ENCODE data around the gene DNAJB13. TPM values are rescaled to one million over a fixed set of nuclear protein-coding genes. Genes with fewer than 3 reads are reported as not detected.

DNAJB13 gene, protein sequence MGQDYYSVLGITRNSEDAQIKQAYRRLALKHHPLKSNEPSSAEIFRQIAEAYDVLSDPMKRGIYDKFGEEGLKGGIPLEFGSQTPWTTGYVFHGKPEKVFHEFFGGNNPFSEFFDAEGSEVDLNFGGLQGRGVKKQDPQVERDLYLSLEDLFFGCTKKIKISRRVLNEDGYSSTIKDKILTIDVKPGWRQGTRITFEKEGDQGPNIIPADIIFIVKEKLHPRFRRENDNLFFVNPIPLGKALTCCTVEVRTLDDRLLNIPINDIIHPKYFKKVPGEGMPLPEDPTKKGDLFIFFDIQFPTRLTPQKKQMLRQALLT
- total RNA-seq (1 to 10 TPM in 1 of 2 donors, under 1 TPM in 1; 0.40 to 7.2 TPM), polyA plus RNA-seq (ENCODE audit: insufficient read length in 2 of 2) (1 to 10 TPM; 4.2 to 5.1 TPM)
- long read RNA-seq, donor 1 = 0 reads
- long read RNA-seq, donor 2 = 0 reads
- long read RNA-seq, donor 3 = 0 reads
- long read RNA-seq, donor 4, partial matches to known transcripts = 0 of 2 reads
- long read RNA-seq, donor 4, other reads (novel, unspliced or antisense) = 0 of 2 reads

DNA sequence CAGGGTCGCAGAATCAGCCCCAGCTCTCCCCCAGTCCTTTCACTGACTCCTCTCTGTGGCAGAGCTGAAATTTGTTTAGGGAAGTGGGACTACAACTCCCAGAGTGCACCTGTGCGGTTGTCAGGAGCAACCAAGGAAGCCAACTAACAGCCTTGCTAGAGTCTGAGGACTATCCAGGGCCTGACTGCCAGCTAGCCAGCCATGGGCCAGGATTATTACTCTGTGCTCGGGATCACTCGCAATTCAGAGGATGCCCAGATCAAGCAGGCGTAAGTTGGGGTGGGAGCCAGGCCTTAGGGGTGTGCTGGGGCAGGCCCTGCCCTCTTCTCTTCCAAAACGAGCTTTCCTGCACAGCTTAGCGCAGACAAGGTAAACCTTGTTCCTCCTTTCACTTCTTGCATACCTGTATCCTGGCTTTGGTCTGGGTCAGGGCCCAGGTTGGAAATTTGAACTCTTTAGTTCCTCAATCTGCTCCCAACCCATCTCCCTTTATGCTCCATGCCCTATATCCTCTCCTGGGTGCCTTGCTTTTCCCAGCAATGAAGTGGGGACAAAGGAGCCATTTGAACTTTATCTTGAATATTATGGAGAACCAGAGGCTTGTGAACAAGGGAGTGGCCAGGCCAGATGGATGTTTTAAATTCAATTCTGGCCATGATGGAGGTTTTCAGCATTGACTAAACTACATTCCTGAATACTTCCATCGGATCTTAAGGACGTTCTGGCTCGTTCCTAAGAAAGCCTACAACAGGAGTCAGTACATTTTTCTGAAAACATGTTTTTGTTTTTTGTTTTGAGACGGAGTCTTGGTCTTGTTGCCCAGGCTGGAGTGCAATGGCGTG, at the start of gene DNAJB13:
DNAJB13 (plus strand) TSS at position 158 of the 842 bp plus-strand sequence; CDS start at position 202, 44 bp downstream.
- H3K27me3 ChIP-seq (ENCODE audit: control insufficient read depth, insufficient read depth, low read length) = no peaks in the 10 kb centered on the region
- peak in 5 of 6 donors; percentile 29 to 83 (median 44) for DNase-seq (ENCODE audit: low read depth in 4 of 6, low spot score in 6 of 6)
- H3K36me3 ChIP-seq (ENCODE audit: control insufficient read depth, insufficient read depth, low read length) = no peaks in the 10 kb centered on the region
- 57% methylated on average over 6 of the region's 12 CpGs for WGBS (ENCODE audit: insufficient coverage)
- H3K9me3 ChIP-seq (ENCODE audit: control insufficient read depth, insufficient read depth, low read length) = no peaks in the 10 kb centered on the region
- H3K27ac ChIP-seq (ENCODE audit: low read depth, low read length) = no peak within 1 kb of the TSS
- H3K4me3 ChIP-seq (ENCODE audit: low read depth, low read length) = no peak within 1 kb of the TSS
- no peaks in the 10 kb centered on the region for H3K4me1 ChIP-seq (ENCODE audit: control insufficient read depth, insufficient read depth, low read length)

DNA sequence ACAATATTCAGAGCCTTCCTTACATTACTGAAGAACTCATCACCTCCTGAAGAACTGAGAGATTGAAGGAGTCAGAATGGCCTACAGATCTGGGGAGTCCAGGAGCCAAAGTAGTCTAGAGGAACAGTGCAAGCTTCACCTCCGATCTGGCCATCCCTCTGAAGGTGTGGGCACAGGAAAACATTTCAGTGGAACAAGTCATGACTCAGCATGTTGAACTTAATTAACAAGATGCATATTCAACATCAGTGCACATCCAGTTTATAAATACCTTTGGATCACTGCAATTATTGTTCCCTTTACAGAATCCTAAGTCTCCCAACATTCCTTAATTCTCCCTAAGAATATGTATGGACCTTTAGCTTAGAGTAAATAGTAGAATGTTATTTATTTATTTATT, 48.5 kb upstream of the DNAJB13 start:
- no peak overlapping the region for H3K27ac ChIP-seq (ENCODE audit: low read depth, low read length)

DNA sequence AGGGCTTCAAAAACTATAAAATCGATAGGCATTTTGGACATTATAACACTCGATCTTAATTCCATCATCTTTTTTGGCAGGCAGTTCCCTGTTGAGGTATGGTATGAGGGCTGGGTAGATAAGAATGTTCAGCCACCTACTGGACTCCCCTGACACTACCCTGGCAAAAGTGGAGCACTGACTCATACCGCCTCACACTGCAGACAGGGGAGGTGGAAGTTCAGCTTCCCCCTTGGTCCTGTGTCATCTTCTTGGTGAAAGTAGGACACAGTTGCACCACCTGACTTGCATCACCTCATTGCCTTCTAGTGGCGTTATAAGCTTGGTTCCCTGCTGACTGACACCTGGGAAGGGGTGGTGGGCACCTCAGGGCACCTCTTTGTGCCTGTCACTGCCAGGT, 43.6 kb upstream of the DNAJB13 start:
- Histone ChIP-seq H3K27ac (ENCODE audit: low read depth, low read length) (no peak overlapping the region), H3K4me1 (ENCODE audit: control insufficient read depth, insufficient read depth, low read length) (no peaks in the 10 kb centered on the region), H3K27me3 (ENCODE audit: control insufficient read depth, insufficient read depth, low read length) (no peaks in the 10 kb centered on the region), H3K36me3 (ENCODE audit: control insufficient read depth, insufficient read depth, low read length) (peaks cover 37% of the 10 kb centered on the region), H3K9me3 (ENCODE audit: control insufficient read depth, insufficient read depth, low read length) (no peaks in the 10 kb centered on the region), H3K4me3 (ENCODE audit: low read depth, low read length) (no peak overlapping the region)
- no peak for DNase-seq (ENCODE audit: low read depth in 4 of 6, low spot score in 6 of 6)
- WGBS (ENCODE audit: insufficient coverage) = 86% methylated on average over 1 of the region's 4 CpGs

More for the DNA sequence above, 48.5 kb upstream of the DNAJB13 start:
- H3K9me3 ChIP-seq (ENCODE audit: control insufficient read depth, insufficient read depth, low read length) = no peaks in the 10 kb centered on the region
- H3K36me3 ChIP-seq (ENCODE audit: control insufficient read depth, insufficient read depth, low read length) = peaks cover 23% of the 10 kb centered on the region
- no peaks in the 10 kb centered on the region for H3K27me3 ChIP-seq (ENCODE audit: control insufficient read depth, insufficient read depth, low read length)
- no peaks in the 10 kb centered on the region for H3K4me1 ChIP-seq (ENCODE audit: control insufficient read depth, insufficient read depth, low read length)
- no peak for DNase-seq (ENCODE audit: low read depth in 4 of 6, low spot score in 6 of 6)
- no peak overlapping the region for H3K4me3 ChIP-seq (ENCODE audit: low read depth, low read length)
- 88% methylated on average over 1 of the region's 1 CpG for WGBS (ENCODE audit: insufficient coverage)

DNA sequence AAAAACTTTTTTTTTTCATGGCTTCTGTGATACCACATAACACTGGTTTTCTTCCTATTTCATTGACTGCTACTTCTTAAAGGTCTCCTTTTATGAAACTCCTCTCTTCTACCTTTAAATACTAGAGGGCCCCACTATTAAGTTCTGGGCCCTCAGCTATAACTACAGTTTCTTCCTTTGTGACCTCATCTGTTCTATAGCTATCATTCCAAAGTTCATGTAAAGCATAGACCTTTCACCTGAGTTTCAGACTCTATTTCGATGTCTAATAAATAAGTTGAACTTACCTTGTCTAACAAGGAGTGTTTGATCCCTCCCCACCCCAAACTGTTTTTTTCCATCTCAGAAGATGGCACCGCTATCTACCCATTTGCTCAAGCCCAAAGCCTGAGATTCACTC, 38.8 kb upstream of the DNAJB13 start:
- Histone ChIP-seq H3K4me1 (ENCODE audit: control insufficient read depth, insufficient read depth, low read length) (no peaks in the 10 kb centered on the region), H3K4me3 (ENCODE audit: low read depth, low read length) (no peak overlapping the region), H3K36me3 (ENCODE audit: control insufficient read depth, insufficient read depth, low read length) (peaks cover 51% of the 10 kb centered on the region), H3K9me3 (ENCODE audit: control insufficient read depth, insufficient read depth, low read length) (no peaks in the 10 kb centered on the region), H3K27ac (ENCODE audit: low read depth, low read length) (no peak overlapping the region), H3K27me3 (ENCODE audit: control insufficient read depth, insufficient read depth, low read length) (no peaks in the 10 kb centered on the region)
- DNase-seq (ENCODE audit: low read depth in 4 of 6, low spot score in 6 of 6) = no peak
- WGBS (ENCODE audit: insufficient coverage) = 100% methylated on average over 2 of the region's 2 CpGs

DNA sequence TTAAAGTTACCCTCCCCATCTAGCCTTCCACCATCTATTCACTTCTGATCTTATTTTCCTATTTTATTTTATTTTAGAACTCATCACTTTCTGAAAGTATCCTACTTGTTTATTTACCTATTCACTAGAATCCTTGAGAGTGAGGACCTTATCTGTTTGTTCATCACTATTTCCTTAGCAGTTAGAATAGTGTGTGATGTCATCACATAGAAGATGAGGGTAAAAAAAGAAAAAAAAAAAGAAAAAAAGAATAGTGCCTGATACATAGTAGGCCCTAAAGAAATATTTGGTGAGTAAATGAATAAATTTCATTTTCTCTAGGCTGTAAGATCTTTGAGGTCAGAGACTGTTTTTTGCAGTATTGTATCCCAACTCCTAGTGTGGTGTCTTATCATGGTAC, 37.4 kb upstream of the DNAJB13 start:
- Histone ChIP-seq H3K27ac (ENCODE audit: low read depth, low read length) (no peak overlapping the region), H3K36me3 (ENCODE audit: control insufficient read depth, insufficient read depth, low read length) (peaks cover 60% of the 10 kb centered on the region), H3K27me3 (ENCODE audit: control insufficient read depth, insufficient read depth, low read length) (no peaks in the 10 kb centered on the region), H3K4me1 (ENCODE audit: control insufficient read depth, insufficient read depth, low read length) (no peaks in the 10 kb centered on the region), H3K9me3 (ENCODE audit: control insufficient read depth, insufficient read depth, low read length) (no peaks in the 10 kb centered on the region), H3K4me3 (ENCODE audit: low read depth, low read length) (no peak overlapping the region)
- no peak for DNase-seq (ENCODE audit: low read depth in 4 of 6, low spot score in 6 of 6)

DNA sequence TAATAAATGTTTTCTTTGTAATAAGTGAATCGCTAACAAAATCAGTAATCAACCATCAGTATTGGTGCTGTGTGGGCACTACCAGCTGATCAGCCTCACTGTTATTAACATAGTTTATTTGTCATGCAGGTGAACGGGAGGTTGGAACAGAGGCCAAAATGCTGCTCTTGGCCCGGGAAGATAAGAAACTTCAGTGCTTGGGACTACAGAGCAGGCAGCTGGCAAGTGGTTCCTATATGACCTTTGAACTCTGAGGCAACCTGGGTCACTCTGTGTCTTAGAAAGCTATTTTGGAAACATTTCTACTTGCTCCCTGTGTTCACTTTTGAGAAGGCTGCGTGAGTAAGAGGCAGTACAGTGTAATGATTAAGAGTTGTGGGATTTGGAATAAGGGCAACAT, 36.5 kb upstream of the DNAJB13 start:
- no peak for DNase-seq (ENCODE audit: low read depth in 4 of 6, low spot score in 6 of 6)
- Histone ChIP-seq H3K9me3 (ENCODE audit: control insufficient read depth, insufficient read depth, low read length) (no peaks in the 10 kb centered on the region), H3K4me1 (ENCODE audit: control insufficient read depth, insufficient read depth, low read length) (no peaks in the 10 kb centered on the region), H3K27me3 (ENCODE audit: control insufficient read depth, insufficient read depth, low read length) (no peaks in the 10 kb centered on the region), H3K36me3 (ENCODE audit: control insufficient read depth, insufficient read depth, low read length) (peaks cover 58% of the 10 kb centered on the region), H3K27ac (ENCODE audit: low read depth, low read length) (no peak overlapping the region), H3K4me3 (ENCODE audit: low read depth, low read length) (no peak overlapping the region)
- WGBS (ENCODE audit: insufficient coverage) = 100% methylated on average over 2 of the region's 4 CpGs

DNA sequence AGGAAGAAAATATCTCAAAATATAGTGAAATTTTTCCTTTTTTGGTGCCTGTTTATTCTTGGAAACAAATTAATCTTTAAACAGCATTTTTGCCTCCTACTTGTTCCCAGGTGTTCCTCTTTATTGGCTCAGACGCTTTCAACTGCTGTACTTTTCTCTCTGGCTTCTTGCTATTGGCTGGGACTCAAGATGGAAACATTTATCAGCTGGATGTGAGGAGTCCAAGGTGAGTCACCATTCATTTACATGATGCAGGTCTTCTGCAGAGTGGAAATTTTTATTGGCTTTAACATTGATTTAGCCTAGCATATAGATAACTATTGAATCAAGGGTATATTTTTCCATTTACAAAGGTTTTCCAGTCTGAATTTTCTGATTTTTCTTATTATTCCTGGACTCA, 34.4 kb upstream of the DNAJB13 start:
- Histone ChIP-seq H3K9me3 (ENCODE audit: control insufficient read depth, insufficient read depth, low read length) (no peaks in the 10 kb centered on the region), H3K4me3 (ENCODE audit: low read depth, low read length) (no peak overlapping the region), H3K27ac (ENCODE audit: low read depth, low read length) (no peak overlapping the region), H3K27me3 (ENCODE audit: control insufficient read depth, insufficient read depth, low read length) (no peaks in the 10 kb centered on the region), H3K36me3 (ENCODE audit: control insufficient read depth, insufficient read depth, low read length) (peaks cover 55% of the 10 kb centered on the region), H3K4me1 (ENCODE audit: control insufficient read depth, insufficient read depth, low read length) (no peaks in the 10 kb centered on the region)
- no CpG with 5 or more reads among the region's 1 CpG for WGBS (ENCODE audit: insufficient coverage)
- DNase-seq (ENCODE audit: low read depth in 4 of 6, low spot score in 6 of 6) = peak in 1 of 6 donors; percentile 12

DNA sequence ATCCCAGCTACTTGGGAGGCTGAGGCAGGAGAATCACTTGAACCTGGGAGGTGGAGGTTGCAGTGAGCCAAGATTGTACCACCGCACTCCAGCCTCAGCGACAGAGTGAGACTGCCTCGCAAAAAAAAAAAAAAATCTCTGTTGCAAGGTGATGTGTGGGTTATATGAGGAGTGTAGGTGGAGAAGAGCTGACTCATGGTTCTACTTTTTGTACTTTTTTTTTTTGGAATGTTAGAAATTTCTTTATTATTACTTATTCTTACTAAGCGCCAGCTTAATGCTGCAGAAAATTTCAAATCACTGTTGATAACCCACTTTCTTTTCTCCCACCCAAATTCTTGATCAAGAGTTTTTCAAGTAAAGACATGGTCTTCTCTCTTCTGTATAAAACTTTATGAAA, 29.6 kb upstream of the DNAJB13 start:
- DNase-seq (ENCODE audit: low read depth in 4 of 6, low spot score in 6 of 6) = no peak
- Histone ChIP-seq H3K4me1 (ENCODE audit: control insufficient read depth, insufficient read depth, low read length) (no peaks in the 10 kb centered on the region), H3K4me3 (ENCODE audit: low read depth, low read length) (no peak overlapping the region), H3K27ac (ENCODE audit: low read depth, low read length) (no peak overlapping the region), H3K36me3 (ENCODE audit: control insufficient read depth, insufficient read depth, low read length) (peaks cover 42% of the 10 kb centered on the region), H3K9me3 (ENCODE audit: control insufficient read depth, insufficient read depth, low read length) (no peaks in the 10 kb centered on the region), H3K27me3 (ENCODE audit: control insufficient read depth, insufficient read depth, low read length) (no peaks in the 10 kb centered on the region)
- WGBS (ENCODE audit: insufficient coverage) = 100% methylated on average over 2 of the region's 4 CpGs

DNA sequence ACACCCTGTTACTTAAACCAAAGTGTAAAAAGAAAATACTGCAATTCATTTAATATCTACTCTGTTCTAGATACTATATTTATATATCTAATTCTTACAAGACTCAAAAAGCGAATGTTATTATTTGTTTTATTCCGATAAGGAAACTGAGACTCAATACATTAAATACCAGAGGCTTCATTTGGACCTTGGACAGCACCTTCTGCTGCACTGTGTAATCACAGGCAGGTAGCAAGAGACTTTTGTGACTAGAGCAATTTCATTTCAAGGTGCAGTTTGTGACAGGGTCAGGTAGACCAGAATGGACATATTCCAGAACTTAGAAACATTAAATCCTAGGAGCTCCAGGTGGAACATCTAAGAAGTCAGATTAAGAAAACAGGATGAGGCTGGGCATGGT, 21.4 kb upstream of the DNAJB13 start:
- H3K27ac ChIP-seq (ENCODE audit: low read depth, low read length) = no peak overlapping the region
- no peak overlapping the region for H3K4me3 ChIP-seq (ENCODE audit: low read depth, low read length)
- WGBS (ENCODE audit: insufficient coverage) = no CpG with 5 or more reads among the region's 2 CpGs
- no peaks in the 10 kb centered on the region for H3K27me3 ChIP-seq (ENCODE audit: control insufficient read depth, insufficient read depth, low read length)
- no peak for DNase-seq (ENCODE audit: low read depth in 4 of 6, low spot score in 6 of 6)
- no peaks in the 10 kb centered on the region for H3K9me3 ChIP-seq (ENCODE audit: control insufficient read depth, insufficient read depth, low read length)
- H3K36me3 ChIP-seq (ENCODE audit: control insufficient read depth, insufficient read depth, low read length) = peaks cover 36% of the 10 kb centered on the region
- H3K4me1 ChIP-seq (ENCODE audit: control insufficient read depth, insufficient read depth, low read length) = no peaks in the 10 kb centered on the region
